Effector memory CD4-positive, alpha-beta T cell (primary cell): ENCODE results near the gene PIGR.

Experiments used
- DNase-seq, 3 donors: peaks; one replicate each; pipeline ENCODE4 v3.0.0-alpha.2; 2020
- H3K27ac ChIP-seq: 2 replicates; pipeline ENCODE4 v1.7.0; 2013; ENCODE audit warnings: mild to moderate bottlenecking, low read length, moderate library complexity; ENCODE audit not compliant: insufficient read depth, poor library complexity, severe bottlenecking
- H3K27me3 ChIP-seq: replicated peaks from 2 replicates; pipeline ENCODE4 v1.7.0; 2013; ENCODE audit warnings: mild to moderate bottlenecking, low read length; ENCODE audit not compliant: insufficient read depth, control insufficient read depth, poor library complexity, severe bottlenecking
- H3K36me3 ChIP-seq: 2 replicates; pipeline ENCODE4 v1.7.0; 2013; ENCODE audit warnings: mild to moderate bottlenecking, low read length, moderate library complexity; ENCODE audit not compliant: control insufficient read depth, insufficient read depth
- H3K4me1 ChIP-seq: 2 replicates; pipeline ENCODE4 v1.7.0; 2013; ENCODE audit warnings: low read length, mild to moderate bottlenecking; ENCODE audit not compliant: control insufficient read depth, insufficient read depth, poor library complexity, severe bottlenecking
- H3K4me3 ChIP-seq: 2 replicates; pipeline ENCODE4 v1.7.0; 2013; ENCODE audit warnings: low read length, low read depth, mild to moderate bottlenecking; ENCODE audit not compliant: insufficient read depth, poor library complexity, severe bottlenecking
- H3K9me3 ChIP-seq: 2 replicates; pipeline ENCODE4 v1.7.0; 2013; ENCODE audit warnings: mild to moderate bottlenecking, low read length, moderate library complexity; ENCODE audit not compliant: control insufficient read depth

PIGR gene

GRCh38 chr1:206939131-206939530 is 7.1 kb downstream of the PIGR start:
- no peaks in the 10 kb centered on the region for H3K36me3 ChIP-seq
- DNase-seq: no peak
- H3K4me1 ChIP-seq: no peaks in the 10 kb centered on the region
- H3K9me3 ChIP-seq: no peaks in the 10 kb centered on the region
- no peak overlapping the region for H3K27ac ChIP-seq
- no peak overlapping the region for H3K4me3 ChIP-seq
- no peaks in the 10 kb centered on the region for H3K27me3 ChIP-seq

GRCh38 chr1:206937425-206937824 is 8.8 kb downstream of the PIGR start:
- Histone ChIP-seq H3K4me1 (peaks cover 4% of the 10 kb centered on the region), H3K4me3 (no peak overlapping the region), H3K27me3 (no peaks in the 10 kb centered on the region), H3K27ac (no peak overlapping the region), H3K36me3 (no peaks in the 10 kb centered on the region), H3K9me3 (no peaks in the 10 kb centered on the region)
- no peak for DNase-seq

DNA sequence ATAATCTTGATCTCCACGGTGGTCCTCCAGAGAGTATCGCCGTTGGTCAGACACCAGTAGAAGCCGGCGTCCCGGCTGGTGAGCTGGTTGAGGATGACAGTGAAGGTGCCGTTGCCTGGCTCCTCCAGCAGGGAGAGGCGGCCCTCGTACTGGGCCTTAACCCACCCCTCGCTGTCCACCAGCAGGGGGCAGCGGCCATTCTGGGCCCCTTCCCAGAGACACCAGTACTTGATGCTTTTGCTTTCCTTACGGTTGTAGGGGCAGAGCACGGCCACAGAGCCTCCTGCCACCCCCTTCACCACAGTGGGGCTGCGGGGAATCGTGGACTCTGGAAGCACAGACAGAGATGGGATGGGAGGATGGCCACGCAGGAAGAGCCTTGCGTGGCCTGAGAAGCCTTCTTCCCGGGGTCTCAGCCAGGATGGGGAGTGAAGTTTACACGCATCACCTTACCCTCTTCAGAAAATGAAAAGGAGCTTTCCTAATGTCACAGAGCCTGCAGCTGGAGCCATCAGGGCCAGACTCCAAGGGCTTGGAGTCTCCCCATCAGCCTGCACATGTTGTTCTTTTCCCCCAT is 10.7 kb downstream of the PIGR start:
- no peak overlapping the region for H3K4me3 ChIP-seq
- H3K9me3 ChIP-seq: no peaks in the 10 kb centered on the region
- no peaks in the 10 kb centered on the region for H3K36me3 ChIP-seq
- no peak overlapping the region for H3K27ac ChIP-seq
- no peak for DNase-seq
- H3K27me3 ChIP-seq: no peaks in the 10 kb centered on the region
- H3K4me1 ChIP-seq: peaks cover 8% of the 10 kb centered on the region

GRCh38 chr1:206933333-206933945 is 12.8 kb downstream of the PIGR start:
- H3K27ac ChIP-seq: no peak overlapping the region
- no peak overlapping the region for H3K4me3 ChIP-seq
- H3K9me3 ChIP-seq: no peaks in the 10 kb centered on the region
- peak; percentile 37 to 63 (median 48) for DNase-seq
- no peaks in the 10 kb centered on the region for H3K36me3 ChIP-seq
- H3K4me1 ChIP-seq: peaks cover 18% of the 10 kb centered on the region
- H3K27me3 ChIP-seq: no peaks in the 10 kb centered on the region

DNA sequence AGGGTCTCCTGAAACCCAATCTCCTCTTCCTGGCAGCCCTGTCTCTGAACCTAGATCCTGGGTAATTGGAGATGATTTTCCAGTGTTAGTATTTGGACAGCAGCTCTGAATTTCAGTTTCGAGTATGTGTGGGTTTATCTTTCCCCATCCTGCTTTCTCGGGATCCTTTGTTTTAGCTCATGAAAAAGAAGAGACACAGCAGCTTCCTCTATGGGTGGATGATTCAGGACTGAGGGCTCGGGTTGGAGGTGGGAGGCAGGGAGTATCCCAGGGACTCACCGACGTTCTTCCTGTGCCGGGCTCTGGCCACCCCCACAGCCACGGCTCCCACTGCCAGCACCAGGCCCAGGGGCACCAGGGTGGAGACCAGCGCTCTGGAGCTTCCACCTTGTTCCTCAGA is 14.1 kb downstream of the PIGR start:
- DNase-seq: no peak
- no peak overlapping the region for H3K27ac ChIP-seq

DNA sequence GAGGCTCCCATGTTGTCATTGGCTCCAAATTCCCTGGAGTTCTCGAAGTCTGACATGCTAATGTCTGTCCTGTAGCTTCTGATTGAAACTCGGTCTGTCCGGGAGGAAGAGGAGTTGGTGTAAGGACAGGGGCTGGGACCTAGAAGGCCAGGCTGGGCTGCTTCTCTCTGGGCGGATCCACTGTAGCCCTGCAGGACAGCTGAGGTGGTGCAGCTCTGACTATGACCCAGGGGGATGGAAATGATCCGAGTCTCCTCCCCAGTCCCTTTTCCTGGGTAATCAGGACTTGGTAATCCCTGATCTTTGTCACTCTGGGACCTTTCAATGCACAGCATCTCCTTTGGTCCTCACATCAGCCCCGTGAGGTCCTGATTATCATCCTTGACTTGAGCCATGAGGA is 14.6 kb downstream of the PIGR start:
- Histone ChIP-seq H3K27ac (no peak overlapping the region), H3K9me3 (no peaks in the 10 kb centered on the region), H3K27me3 (no peaks in the 10 kb centered on the region), H3K36me3 (no peaks in the 10 kb centered on the region), H3K4me3 (no peak overlapping the region), H3K4me1 (peaks cover 18% of the 10 kb centered on the region)
- no peak for DNase-seq

More for the DNA sequence above, 14.1 kb downstream of the PIGR start:
- Histone ChIP-seq H3K27me3 (no peaks in the 10 kb centered on the region), H3K4me1 (peaks cover 18% of the 10 kb centered on the region), H3K9me3 (no peaks in the 10 kb centered on the region), H3K36me3 (no peaks in the 10 kb centered on the region), H3K4me3 (no peak overlapping the region)

GRCh38 chr1:206930210-206930798 is 16.0 kb downstream of the PIGR start:
- DNase-seq: peak in 1 of 3 donors; percentile 18
- Histone ChIP-seq H3K4me3 (no peak overlapping the region), H3K4me1 (peaks cover 22% of the 10 kb centered on the region), H3K36me3 (no peaks in the 10 kb centered on the region), H3K27ac (no peak overlapping the region), H3K27me3 (no peaks in the 10 kb centered on the region), H3K9me3 (no peaks in the 10 kb centered on the region)

DNA sequence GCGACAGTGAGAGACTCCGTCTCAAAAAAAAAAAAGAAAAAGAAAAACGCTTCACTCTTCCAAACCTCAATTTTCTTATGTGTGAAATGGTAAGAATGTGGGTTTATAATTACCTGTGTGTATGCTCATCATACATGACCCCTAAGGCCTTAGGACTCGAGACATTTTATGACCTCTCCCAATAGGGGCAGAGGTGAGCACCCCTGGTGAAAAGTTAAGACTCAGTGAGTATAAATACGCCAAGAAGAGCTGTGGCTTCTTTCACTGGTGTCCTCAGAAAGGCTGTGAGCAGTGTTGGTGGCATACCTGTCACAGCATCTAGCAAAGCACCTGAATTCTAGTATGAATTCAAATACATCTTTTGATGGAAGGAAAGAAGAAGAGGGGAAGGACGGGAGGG is 16.7 kb downstream of the PIGR start:
- H3K4me3 ChIP-seq: no peak overlapping the region
- H3K27ac ChIP-seq: no peak overlapping the region
- H3K36me3 ChIP-seq: no peaks in the 10 kb centered on the region
- H3K4me1 ChIP-seq: peaks cover 27% of the 10 kb centered on the region
- no peaks in the 10 kb centered on the region for H3K9me3 ChIP-seq
- no peak for DNase-seq
- H3K27me3 ChIP-seq: no peaks in the 10 kb centered on the region

DNA sequence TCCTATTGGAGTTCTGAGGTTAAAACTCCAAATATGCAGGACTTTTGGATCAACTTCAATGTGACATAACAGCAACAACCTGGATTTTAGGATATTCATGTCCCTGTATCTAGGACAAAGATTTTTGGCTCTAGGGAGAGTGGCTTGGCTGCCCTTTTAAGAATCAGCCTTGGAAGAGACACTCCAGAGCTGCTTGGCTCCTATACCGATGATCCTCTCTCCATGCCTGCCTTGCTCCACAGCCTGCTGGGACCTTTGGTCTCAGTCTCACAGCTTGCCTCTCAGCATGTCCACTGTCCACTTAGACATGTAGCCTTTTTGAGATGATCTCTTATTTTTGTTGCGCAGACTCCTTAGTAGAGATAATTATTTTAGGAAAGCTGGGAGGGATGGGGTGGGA is 20.0 kb downstream of the PIGR start:
- no peak for DNase-seq
- Histone ChIP-seq H3K9me3 (no peaks in the 10 kb centered on the region), H3K4me1 (peaks cover 52% of the 10 kb centered on the region), H3K27me3 (no peaks in the 10 kb centered on the region), H3K36me3 (no peaks in the 10 kb centered on the region), H3K4me3 (no peak overlapping the region), H3K27ac (no peak overlapping the region)

GRCh38 chr1:206925106-206925736 is 21.0 kb downstream of the PIGR start:
- Histone ChIP-seq H3K36me3 (no peaks in the 10 kb centered on the region), H3K27me3 (no peaks in the 10 kb centered on the region), H3K4me3 (no peak overlapping the region), H3K9me3 (no peaks in the 10 kb centered on the region), H3K27ac (no peak overlapping the region), H3K4me1 (peaks cover 44% of the 10 kb centered on the region)
- peak; percentile 25 to 32 (median 27) for DNase-seq
